IPS-15b (cell line): ENCODE measurements around the gene ABHD17A.
"Not testable (repeated sequence)": the region's sequence is repeated elsewhere in the genome, so short reads cannot be mapped to it uniquely, and the experiment has no call there.

Experiments
- H3K27me3 ChIP-seq: one replicate; pipeline ENCODE4 v1.6.1; 2013; ENCODE audit warnings: low read length; ENCODE audit not compliant: control insufficient read depth, insufficient read depth
- H3K36me3 ChIP-seq: one replicate; pipeline ENCODE4 v1.6.1; 2013; ENCODE audit warnings: low read length; ENCODE audit not compliant: control insufficient read depth, insufficient read depth
- H3K4me1 ChIP-seq: one replicate; pipeline ENCODE4 v1.6.1; 2013; ENCODE audit warnings: mild to moderate bottlenecking, low read length; ENCODE audit not compliant: control insufficient read depth, insufficient read depth
- H3K4me3 ChIP-seq: one replicate; pipeline ENCODE4 v1.5.1; 2013; ENCODE audit warnings: low read depth, low read length
- H3K9ac ChIP-seq: one replicate; pipeline ENCODE4 v1.6.1; 2013; ENCODE audit warnings: low read depth, mild to moderate bottlenecking, low read length
- H3K9me3 ChIP-seq: one replicate; pipeline ENCODE4 v1.6.1; 2013; ENCODE audit warnings: mild to moderate bottlenecking, low read length; ENCODE audit not compliant: control insufficient read depth, insufficient read depth

The ABHD17A gene

GRCh38 chr19:1876496-1877279 lies 8.6 kb downstream of the ABHD17A start:
- Histone ChIP-seq H3K4me3 (peak overlapping the region; percentile 89), H3K9ac (peak overlapping the region; percentile 76)
- not testable (repeated sequence) for H3K4me1 ChIP-seq, H3K36me3 ChIP-seq, H3K27me3 ChIP-seq, H3K9me3 ChIP-seq

GRCh38 chr19:1875646-1876495 lies 9.4 kb downstream of the ABHD17A start:
- Histone ChIP-seq H3K9me3 (no peaks in the 10 kb centered on the region), H3K4me3 (peak overlapping the region; percentile 89), H3K4me1 (no peaks in the 10 kb centered on the region), H3K9ac (peak overlapping the region; percentile 97), H3K27me3 (no peaks in the 10 kb centered on the region), H3K36me3 (peaks cover 7% of the 10 kb centered on the region)

GRCh38 chr19:1875265-1875645 lies 10.0 kb downstream of the ABHD17A start:
- H3K4me1 ChIP-seq, H3K9me3 ChIP-seq: not testable (repeated sequence)

GRCh38 chr19:1874554-1875185 lies 10.6 kb downstream of the ABHD17A start:
- H3K4me3 ChIP-seq = peak overlapping the region; percentile 89
- peaks cover 7% of the 10 kb centered on the region for H3K36me3 ChIP-seq
- H3K9me3 ChIP-seq = no peaks in the 10 kb centered on the region
- H3K4me1 ChIP-seq = no peaks in the 10 kb centered on the region
- no peaks in the 10 kb centered on the region for H3K27me3 ChIP-seq
- no peak overlapping the region for H3K9ac ChIP-seq

More at GRCh38 chr19:1875265-1875645, 10.0 kb downstream of the ABHD17A start:
- H3K27me3 ChIP-seq, H3K36me3 ChIP-seq: not testable (repeated sequence)
- Histone ChIP-seq H3K4me3 (peak overlapping the region; percentile 89), H3K9ac (peak overlapping the region; percentile 97)

DNA sequence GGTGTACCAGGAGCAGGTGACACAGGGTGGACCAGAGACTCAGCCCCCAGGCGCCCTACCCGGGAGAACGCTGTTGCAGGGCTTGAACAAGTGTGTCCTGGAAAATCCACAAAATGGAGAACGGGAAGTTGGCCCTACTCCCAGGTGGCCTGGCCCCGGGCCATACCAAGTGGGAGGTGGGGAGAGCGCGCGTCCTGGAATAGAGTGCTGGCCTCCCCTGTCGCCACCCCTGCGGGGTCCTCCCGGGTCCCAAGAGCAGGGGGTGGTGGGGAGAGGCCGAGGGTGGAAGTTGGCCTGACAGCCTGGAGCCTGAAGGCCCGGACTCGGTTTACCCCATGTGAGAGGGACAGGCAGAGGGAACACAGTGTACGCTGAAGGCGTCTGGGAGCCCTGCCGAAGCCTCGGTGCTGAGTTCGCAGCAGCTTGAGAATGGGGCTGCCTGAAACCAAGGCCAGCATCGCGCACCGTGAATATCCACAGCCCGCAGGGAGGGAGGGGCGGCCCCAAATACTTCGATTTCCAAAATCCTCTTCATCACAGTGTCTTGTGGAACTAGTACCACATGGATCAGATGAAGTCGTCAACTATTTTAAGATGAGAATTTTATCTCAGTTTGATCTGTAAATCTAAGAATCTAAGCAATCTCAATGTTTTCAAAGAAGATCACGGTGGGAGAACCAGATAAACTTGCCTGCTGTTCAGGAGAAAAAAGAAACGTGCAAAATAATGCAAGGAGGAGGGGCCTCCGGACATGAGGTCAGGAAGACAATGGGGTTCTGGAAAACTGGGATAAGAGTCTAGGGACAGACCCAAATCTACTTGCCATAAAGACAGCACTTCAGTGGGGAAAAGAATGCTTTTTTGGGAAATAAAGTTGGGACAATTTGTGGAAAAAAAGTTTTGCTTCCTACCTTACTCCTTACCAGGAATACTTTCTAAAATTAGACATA lies 11.5 kb downstream of the ABHD17A start:
- H3K9ac ChIP-seq = no peak overlapping the region
- peaks cover 7% of the 10 kb centered on the region for H3K36me3 ChIP-seq
- no peaks in the 10 kb centered on the region for H3K27me3 ChIP-seq
- no peak overlapping the region for H3K4me3 ChIP-seq
- H3K9me3 ChIP-seq = no peaks in the 10 kb centered on the region
- no peaks in the 10 kb centered on the region for H3K4me1 ChIP-seq

DNA sequence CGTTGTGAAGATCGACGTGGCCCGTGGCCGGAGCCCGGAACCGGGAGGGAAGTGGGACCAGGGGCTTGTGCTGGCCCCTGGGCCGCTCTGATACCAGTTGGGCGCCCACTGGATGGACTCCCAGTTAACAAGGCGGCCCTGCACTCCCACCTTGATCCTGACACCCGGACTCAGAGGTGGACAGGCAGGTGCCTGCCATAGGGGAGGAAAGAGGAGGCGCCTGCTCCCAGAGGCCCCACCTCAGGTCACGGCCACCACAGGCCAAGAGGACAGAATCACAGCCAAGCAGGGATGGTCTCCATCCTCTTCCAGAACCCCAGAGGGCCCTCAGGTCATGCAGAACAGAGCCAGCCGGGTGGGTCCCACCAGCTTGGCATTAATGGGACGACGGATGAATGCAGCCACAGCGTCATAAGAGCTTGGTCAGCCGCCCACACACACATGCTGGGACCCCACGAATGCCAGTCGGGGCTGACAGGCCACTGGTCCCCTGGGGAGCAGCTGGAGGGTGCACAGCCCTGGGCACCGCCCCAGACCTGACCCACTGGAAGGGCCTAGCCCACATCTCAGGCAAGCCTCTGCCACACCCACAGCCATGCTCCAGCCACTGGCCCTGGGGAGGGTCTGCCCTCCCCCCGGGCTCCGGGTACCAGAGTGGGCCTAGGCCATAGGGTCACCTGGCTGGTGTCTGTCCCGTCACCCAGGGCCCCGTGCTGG lies 12.3 kb downstream of the ABHD17A start:
- no peaks in the 10 kb centered on the region for H3K27me3 ChIP-seq
- H3K36me3 ChIP-seq = peaks cover 7% of the 10 kb centered on the region
- no peak overlapping the region for H3K9ac ChIP-seq
- H3K4me3 ChIP-seq = no peak overlapping the region
- H3K4me1 ChIP-seq = no peaks in the 10 kb centered on the region
- H3K9me3 ChIP-seq = no peaks in the 10 kb centered on the region

- Histone ChIP-seq H3K9ac (no peak overlapping the region), H3K36me3 (peaks cover 7% of the 10 kb centered on the region), H3K9me3 (no peaks in the 10 kb centered on the region), H3K4me3 (no peak overlapping the region), H3K4me1 (no peaks in the 10 kb centered on the region), H3K27me3 (no peaks in the 10 kb centered on the region)
Measured at GRCh38 chr19:1871630-1872029, 13.7 kb downstream of the ABHD17A start.

- Histone ChIP-seq H3K9me3 (no peaks in the 10 kb centered on the region), H3K36me3 (peaks cover 7% of the 10 kb centered on the region), H3K27me3 (no peaks in the 10 kb centered on the region), H3K4me1 (no peaks in the 10 kb centered on the region), H3K4me3 (no peak overlapping the region), H3K9ac (no peak overlapping the region)
Measured at GRCh38 chr19:1871140-1871597, 14.1 kb downstream of the ABHD17A start.

DNA sequence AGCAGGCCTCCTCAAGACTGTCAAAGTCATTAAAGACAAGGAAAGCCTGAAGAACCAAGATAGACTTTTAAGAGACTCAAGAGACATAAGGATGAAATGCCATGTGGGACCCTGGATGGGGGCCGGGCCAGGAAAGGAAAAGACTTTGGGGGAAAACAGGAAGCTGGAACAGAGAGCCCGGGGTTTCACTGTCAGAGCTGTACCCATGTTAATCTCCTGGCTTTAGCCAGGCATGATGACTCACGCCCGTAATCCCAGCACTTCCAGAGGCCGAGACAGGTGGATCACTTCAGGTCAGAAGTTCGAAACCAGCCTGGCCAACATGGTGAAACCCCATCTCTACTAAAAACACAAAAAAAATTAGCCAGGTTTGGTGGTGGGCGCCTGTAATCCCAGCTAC lies 16.3 kb downstream of the ABHD17A start:
- Histone ChIP-seq H3K27me3 (no peaks in the 10 kb centered on the region), H3K4me1 (peaks cover 4% of the 10 kb centered on the region), H3K9ac (no peak overlapping the region), H3K36me3 (peaks cover 7% of the 10 kb centered on the region), H3K4me3 (no peak overlapping the region), H3K9me3 (no peaks in the 10 kb centered on the region)

DNA sequence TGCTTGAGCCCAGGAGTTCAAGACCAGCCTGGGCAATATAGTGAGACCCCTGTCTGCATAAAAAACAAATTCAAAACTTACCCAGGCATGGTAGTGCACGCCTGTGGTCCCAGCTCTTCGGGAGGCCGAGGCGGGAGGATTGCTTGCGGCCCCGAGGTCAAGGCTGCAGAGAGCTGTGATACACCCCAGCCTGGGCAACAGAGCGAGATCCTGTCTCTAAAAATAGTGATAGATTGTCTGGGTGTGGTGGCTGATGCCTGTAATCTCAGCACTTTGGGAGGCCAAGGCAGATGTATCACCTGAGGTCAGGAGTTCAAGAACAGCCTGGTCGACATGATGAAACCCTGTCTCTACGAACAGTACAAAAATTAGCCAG lies 18.0 kb downstream of the ABHD17A start:
- H3K27me3 ChIP-seq = no peaks in the 10 kb centered on the region

More for the DNA sequence above, 18.0 kb downstream of the ABHD17A start:
- Histone ChIP-seq H3K9me3 (no peaks in the 10 kb centered on the region), H3K9ac (no peak overlapping the region), H3K4me1 (peaks cover 4% of the 10 kb centered on the region), H3K4me3 (no peak overlapping the region), H3K36me3 (no peaks in the 10 kb centered on the region)
